Measurements from ENCODE around the gene CLECL1. TPM values are rescaled to one million over a fixed set of nuclear protein-coding genes. Genes with fewer than 3 reads are reported as not detected.

The CLECL1 gene
- total and polyA plus RNA-seq, 2 experiments from 2014 or later, result not detected

GRCh38 chr12:9762369-9762768 lies 29.5 kb upstream of the CLECL1 start:
- H3K79me2 ChIP-seq (replicated peaks; ENCODE audit: insufficient read depth), result no peaks in the 10 kb centered on the region
- H3K4me3 ChIP-seq, result no peak overlapping the region
- ATAC-seq, result no peak
- Mint-ChIP-seq H3K4me1 (peaks cover 15% of the 10 kb centered on the region; the same call in 2 of the 3 replicates), H3K4me3 (no peak overlapping the region), H3K27me3 (ENCODE audit: insufficient read depth, low read depth, poor library complexity) (no peaks in the 10 kb centered on the region), H3K9me3 (no peaks in the 10 kb centered on the region), H3K27ac (no peak overlapping the region), H3K36me3 (ENCODE audit: low read depth) (no peaks in the 10 kb centered on the region)
- no peak for DNase-seq (ENCODE audit: low spot score)
- H3K36me3 ChIP-seq (ENCODE audit: insufficient read depth), result no peaks in the 10 kb centered on the region
- peaks cover 11% of the 10 kb centered on the region; the same call in 1 of the 2 replicates for H3K4me1 ChIP-seq (ENCODE audit: insufficient read depth)
- no peaks in the 10 kb centered on the region for H4K20me1 ChIP-seq (replicated peaks; ENCODE audit: insufficient read depth)
- H3K27me3 ChIP-seq (ENCODE audit: insufficient read depth), result no peaks in the 10 kb centered on the region
- H3K9me2 ChIP-seq (ENCODE audit: insufficient read depth), result no peaks in the 10 kb centered on the region
- H2AFZ ChIP-seq, result no peak overlapping the region
- H3K27ac ChIP-seq (ENCODE audit: low read depth), result no peak overlapping the region
- TF ChIP-seq ZNF331 (CRISPR knock-in tag; IDR thresholded peaks at IDR 0.05; ENCODE audit: low read depth) (no peak), CREB1 (CRISPR knock-in tag; IDR thresholded peaks at IDR 0.05; ENCODE audit: low read depth) (no peak), ZNF114 (CRISPR knock-in tag; IDR thresholded peaks at IDR 0.05) (no peak), JUNB (IDR thresholded peaks at IDR 0.05; ENCODE audit: unreplicated experiment) (no peak), NANOG (IDR thresholded peaks at IDR 0.05; ENCODE audit: borderline replicate concordance) (no peak), POLR2AphosphoS5 (IDR thresholded peaks at IDR 0.05; ENCODE audit: low read depth) (no peak), EZH2 (IDR thresholded peaks at IDR 0.05; ENCODE audit: low read depth, unreplicated experiment) (no peak), STAT1 (IDR thresholded peaks at IDR 0.05; ENCODE audit: unreplicated experiment) (no peak), EZH2phosphoT487 (IDR thresholded peaks at IDR 0.05; ENCODE audit: unreplicated experiment) (no peak), REST (IDR thresholded peaks at IDR 0.05; ENCODE audit: unreplicated experiment) (no peak)
- TF ChIP-seq, protein P1, sequence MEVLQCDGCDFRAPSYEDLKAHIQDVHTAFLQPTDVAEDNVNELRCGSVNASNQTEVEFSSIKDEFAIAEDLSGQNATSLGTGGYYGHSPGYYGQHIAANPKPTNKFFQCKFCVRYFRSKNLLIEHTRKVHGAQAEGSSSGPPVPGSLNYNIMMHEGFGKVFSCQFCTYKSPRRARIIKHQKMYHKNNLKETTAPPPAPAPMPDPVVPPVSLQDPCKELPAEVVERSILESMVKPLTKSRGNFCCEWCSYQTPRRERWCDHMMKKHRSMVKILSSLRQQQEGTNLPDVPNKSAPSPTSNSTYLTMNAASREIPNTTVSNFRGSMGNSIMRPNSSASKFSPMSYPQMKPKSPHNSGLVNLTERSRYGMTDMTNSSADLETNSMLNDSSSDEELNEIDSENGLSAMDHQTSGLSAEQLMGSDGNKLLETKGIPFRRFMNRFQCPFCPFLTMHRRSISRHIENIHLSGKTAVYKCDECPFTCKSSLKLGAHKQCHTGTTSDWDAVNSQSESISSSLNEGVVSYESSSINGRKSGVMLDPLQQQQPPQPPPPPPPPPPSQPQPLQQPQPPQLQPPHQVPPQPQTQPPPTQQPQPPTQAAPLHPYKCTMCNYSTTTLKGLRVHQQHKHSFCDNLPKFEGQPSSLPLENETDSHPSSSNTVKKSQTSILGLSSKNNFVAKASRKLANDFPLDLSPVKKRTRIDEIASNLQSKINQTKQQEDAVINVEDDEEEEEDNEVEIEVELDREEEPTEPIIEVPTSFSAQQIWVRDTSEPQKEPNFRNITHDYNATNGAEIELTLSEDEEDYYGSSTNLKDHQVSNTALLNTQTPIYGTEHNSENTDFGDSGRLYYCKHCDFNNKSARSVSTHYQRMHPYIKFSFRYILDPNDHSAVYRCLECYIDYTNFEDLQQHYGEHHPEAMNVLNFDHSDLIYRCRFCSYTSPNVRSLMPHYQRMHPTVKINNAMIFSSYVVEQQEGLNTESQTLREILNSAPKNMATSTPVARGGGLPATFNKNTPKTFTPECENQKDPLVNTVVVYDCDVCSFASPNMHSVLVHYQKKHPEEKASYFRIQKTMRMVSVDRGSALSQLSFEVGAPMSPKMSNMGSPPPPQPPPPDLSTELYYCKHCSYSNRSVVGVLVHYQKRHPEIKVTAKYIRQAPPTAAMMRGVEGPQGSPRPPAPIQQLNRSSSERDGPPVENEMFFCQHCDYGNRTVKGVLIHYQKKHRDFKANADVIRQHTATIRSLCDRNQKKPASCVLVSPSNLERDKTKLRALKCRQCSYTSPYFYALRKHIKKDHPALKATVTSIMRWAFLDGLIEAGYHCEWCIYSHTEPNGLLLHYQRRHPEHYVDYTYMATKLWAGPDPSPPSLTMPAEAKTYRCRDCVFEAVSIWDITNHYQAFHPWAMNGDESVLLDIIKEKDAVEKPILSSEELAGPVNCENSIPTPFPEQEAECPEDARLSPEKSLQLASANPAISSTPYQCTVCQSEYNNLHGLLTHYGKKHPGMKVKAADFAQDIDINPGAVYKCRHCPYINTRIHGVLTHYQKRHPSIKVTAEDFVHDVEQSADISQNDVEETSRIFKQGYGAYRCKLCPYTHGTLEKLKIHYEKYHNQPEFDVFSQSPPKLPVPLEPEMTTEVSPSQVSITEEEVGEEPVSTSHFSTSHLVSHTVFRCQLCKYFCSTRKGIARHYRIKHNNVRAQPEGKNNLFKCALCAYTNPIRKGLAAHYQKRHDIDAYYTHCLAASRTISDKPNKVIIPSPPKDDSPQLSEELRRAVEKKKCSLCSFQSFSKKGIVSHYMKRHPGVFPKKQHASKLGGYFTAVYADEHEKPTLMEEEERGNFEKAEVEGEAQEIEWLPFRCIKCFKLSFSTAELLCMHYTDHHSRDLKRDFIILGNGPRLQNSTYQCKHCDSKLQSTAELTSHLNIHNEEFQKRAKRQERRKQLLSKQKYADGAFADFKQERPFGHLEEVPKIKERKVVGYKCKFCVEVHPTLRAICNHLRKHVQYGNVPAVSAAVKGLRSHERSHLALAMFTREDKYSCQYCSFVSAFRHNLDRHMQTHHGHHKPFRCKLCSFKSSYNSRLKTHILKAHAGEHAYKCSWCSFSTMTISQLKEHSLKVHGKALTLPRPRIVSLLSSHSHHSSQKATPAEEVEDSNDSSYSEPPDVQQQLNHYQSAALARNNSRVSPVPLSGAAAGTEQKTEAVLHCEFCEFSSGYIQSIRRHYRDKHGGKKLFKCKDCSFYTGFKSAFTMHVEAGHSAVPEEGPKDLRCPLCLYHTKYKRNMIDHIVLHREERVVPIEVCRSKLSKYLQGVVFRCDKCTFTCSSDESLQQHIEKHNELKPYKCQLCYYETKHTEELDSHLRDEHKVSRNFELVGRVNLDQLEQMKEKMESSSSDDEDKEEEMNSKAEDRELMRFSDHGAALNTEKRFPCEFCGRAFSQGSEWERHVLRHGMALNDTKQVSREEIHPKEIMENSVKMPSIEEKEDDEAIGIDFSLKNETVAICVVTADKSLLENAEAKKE (CRISPR knock-in tag; IDR thresholded peaks at IDR 0.05), result no peak
- TF ChIP-seq, protein P2, sequence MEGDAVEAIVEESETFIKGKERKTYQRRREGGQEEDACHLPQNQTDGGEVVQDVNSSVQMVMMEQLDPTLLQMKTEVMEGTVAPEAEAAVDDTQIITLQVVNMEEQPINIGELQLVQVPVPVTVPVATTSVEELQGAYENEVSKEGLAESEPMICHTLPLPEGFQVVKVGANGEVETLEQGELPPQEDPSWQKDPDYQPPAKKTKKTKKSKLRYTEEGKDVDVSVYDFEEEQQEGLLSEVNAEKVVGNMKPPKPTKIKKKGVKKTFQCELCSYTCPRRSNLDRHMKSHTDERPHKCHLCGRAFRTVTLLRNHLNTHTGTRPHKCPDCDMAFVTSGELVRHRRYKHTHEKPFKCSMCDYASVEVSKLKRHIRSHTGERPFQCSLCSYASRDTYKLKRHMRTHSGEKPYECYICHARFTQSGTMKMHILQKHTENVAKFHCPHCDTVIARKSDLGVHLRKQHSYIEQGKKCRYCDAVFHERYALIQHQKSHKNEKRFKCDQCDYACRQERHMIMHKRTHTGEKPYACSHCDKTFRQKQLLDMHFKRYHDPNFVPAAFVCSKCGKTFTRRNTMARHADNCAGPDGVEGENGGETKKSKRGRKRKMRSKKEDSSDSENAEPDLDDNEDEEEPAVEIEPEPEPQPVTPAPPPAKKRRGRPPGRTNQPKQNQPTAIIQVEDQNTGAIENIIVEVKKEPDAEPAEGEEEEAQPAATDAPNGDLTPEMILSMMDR (conservative IDR thresholded peaks at IDR 0.05; ENCODE audit: low read depth in 2 of 2), result no peak
- TF ChIP-seq, protein P3, sequence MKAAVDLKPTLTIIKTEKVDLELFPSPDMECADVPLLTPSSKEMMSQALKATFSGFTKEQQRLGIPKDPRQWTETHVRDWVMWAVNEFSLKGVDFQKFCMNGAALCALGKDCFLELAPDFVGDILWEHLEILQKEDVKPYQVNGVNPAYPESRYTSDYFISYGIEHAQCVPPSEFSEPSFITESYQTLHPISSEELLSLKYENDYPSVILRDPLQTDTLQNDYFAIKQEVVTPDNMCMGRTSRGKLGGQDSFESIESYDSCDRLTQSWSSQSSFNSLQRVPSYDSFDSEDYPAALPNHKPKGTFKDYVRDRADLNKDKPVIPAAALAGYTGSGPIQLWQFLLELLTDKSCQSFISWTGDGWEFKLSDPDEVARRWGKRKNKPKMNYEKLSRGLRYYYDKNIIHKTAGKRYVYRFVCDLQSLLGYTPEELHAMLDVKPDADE (IDR thresholded peaks at IDR 0.05), result no peak
- H3K4me2 ChIP-seq, result no peak overlapping the region
- H3F3A ChIP-seq (replicated peaks; ENCODE audit: low read depth), result no peaks in the 10 kb centered on the region

Data from GM23338 (cell line).